GM23338 (cell line): Measurements from ENCODE around the gene PIH1D2. TPM values are rescaled to one million over a fixed set of nuclear protein-coding genes. Genes with fewer than 3 reads are reported as not detected.
A peak's percentile ranks its signal among the peaks of the same experiment; 100 is the strongest.

Source experiments
- ATAC-seq: fragments of 200-7000 bp; cut with Tn5 transposase; 3 replicates; pipeline ENCODE4 v1.9.1; 2020
- DNase-seq: peaks from one replicate; pipeline ENCODE4 v3.0.0-alpha.2; 2015; ENCODE audit warnings: low spot score
- H2AFZ ChIP-seq: fragments of 200-600 bp; sonication (generic); 2 replicates; pipeline ENCODE4 v1.8.0; 2016; ENCODE audit warnings: antibody characterized with exemption, mild to moderate bottlenecking, moderate library complexity
- H3F3A ChIP-seq: fragments of 200-600 bp; sonication (generic); replicated peaks from 2 replicates; pipeline ENCODE4 v1.8.0; 2017; ENCODE audit warnings: antibody characterized with exemption, mixed run types, low read depth
- H3K27ac ChIP-seq: fragments of 200-600 bp; sonication (generic); 2 replicates; pipeline ENCODE4 v1.6.1; 2016; ENCODE audit warnings: low read depth
- H3K27me3 ChIP-seq: fragments of 200-600 bp; sonication (generic); 2 replicates; pipeline ENCODE4 v1.8.0; 2016; ENCODE audit warnings: mild to moderate bottlenecking, mixed run types, moderate library complexity; ENCODE audit not compliant: insufficient read depth
- H3K36me3 ChIP-seq: fragments of 200-600 bp; sonication (generic); 2 replicates; pipeline ENCODE4 v1.8.0; 2016; ENCODE audit warnings: mild to moderate bottlenecking; ENCODE audit not compliant: insufficient read depth
- H3K4me1 ChIP-seq: fragments of 200-600 bp; sonication (generic); 2 replicates; pipeline ENCODE4 v1.8.0; 2016; ENCODE audit warnings: mild to moderate bottlenecking, moderate library complexity; ENCODE audit not compliant: insufficient read depth
- H3K4me2 ChIP-seq: fragments of 200-600 bp; sonication (generic); 2 replicates; pipeline ENCODE4 v1.7.1; 2017; ENCODE audit warnings: mixed run types
- H3K4me3 ChIP-seq: fragments of 200-600 bp; sonication (generic); 2 replicates; pipeline ENCODE4 v1.6.1; 2016; ENCODE audit warnings: mixed run types
- H3K79me2 ChIP-seq: fragments of 200-600 bp; sonication (generic); replicated peaks from 2 replicates; pipeline ENCODE4 v1.8.0; 2017; ENCODE audit warnings: mild to moderate bottlenecking; ENCODE audit not compliant: insufficient read depth
- H3K9me2 ChIP-seq: fragments of 200-600 bp; sonication (generic); 2 replicates; pipeline ENCODE4 v1.8.0; 2017; ENCODE audit not compliant: insufficient read depth
- H4K20me1 ChIP-seq: fragments of 200-600 bp; sonication (generic); replicated peaks from 2 replicates; pipeline ENCODE4 v1.8.0; 2017; ENCODE audit warnings: mild to moderate bottlenecking; ENCODE audit not compliant: insufficient read depth
- H3K27ac Mint-ChIP-seq: 2 replicates; pipeline ENCODE4 v1.8.0; 2020; ENCODE audit warnings: inconsistent platforms, mild to moderate bottlenecking, moderate library complexity, mixed read lengths
- H3K27me3 Mint-ChIP-seq: 3 replicates; pipeline ENCODE4 v1.8.0; 2022; ENCODE audit warnings: low read depth, mild to moderate bottlenecking, moderate library complexity, mixed read lengths, inconsistent platforms; ENCODE audit not compliant: insufficient read depth, poor library complexity
- H3K36me3 Mint-ChIP-seq: 3 replicates; pipeline ENCODE4 v1.8.0; 2021; ENCODE audit warnings: low read depth, mild to moderate bottlenecking, inconsistent platforms, moderate library complexity, mixed read lengths
- H3K4me1 Mint-ChIP-seq: 3 replicates; pipeline ENCODE4 v1.8.0; 2020; ENCODE audit warnings: mild to moderate bottlenecking, inconsistent platforms, mixed read lengths
- H3K4me3 Mint-ChIP-seq: 3 replicates; pipeline ENCODE4 v1.8.0; 2021; ENCODE audit warnings: moderate library complexity, mild to moderate bottlenecking, inconsistent platforms, mixed read lengths
- H3K9me3 Mint-ChIP-seq: 3 replicates; pipeline ENCODE4 v1.8.0; 2020; ENCODE audit warnings: moderate library complexity, mild to moderate bottlenecking, inconsistent platforms, mixed read lengths
- CREB1 ChIP-seq: fragments of 250-450 bp; sonication (Bioruptor Pico); IDR thresholded peaks from 2 replicates; pipeline ENCODE4 v1.5.0; 2020; ENCODE audit warnings: low read depth, mild to moderate bottlenecking, moderate library complexity
- EZH2 ChIP-seq: fragments of 200-600 bp; sonication (generic); IDR thresholded peaks from one replicate; pipeline ENCODE4 v1.8.0; 2017; ENCODE audit warnings: antibody characterized with exemption, mild to moderate bottlenecking, low read depth; ENCODE audit not compliant: unreplicated experiment
- EZH2phosphoT487 ChIP-seq: fragments of 200-600 bp; sonication (generic); IDR thresholded peaks from one replicate; pipeline ENCODE4 v1.8.1; 2018; ENCODE audit warnings: antibody characterized with exemption; ENCODE audit not compliant: unreplicated experiment
- NANOG ChIP-seq: IDR thresholded peaks from 2 replicates; pipeline ENCODE4 v1.6.1; 2016; ENCODE audit warnings: antibody characterized with exemption, borderline replicate concordance
- POLR2AphosphoS5 ChIP-seq: IDR thresholded peaks from 2 replicates; pipeline ENCODE4 v1.6.1; 2016; ENCODE audit warnings: antibody characterized with exemption, low read depth
- REST ChIP-seq: IDR thresholded peaks from one replicate; pipeline ENCODE4 v1.6.1; 2018; ENCODE audit warnings: antibody characterized with exemption; ENCODE audit not compliant: unreplicated experiment
- long read RNA-seq: library from polyadenylated mRNA; unstranded; transcript quantifications from one replicate; pipeline ENCODE4 v2.0.0, GENCODE V29; 2020; ENCODE audit not compliant: unreplicated experiment
- polyA plus RNA-seq: library from polyadenylated mRNA; unstranded; fragments of >200 nt; fragmentation: Nextera tagmentation; extraction: Ambion mirVana; gene quantifications from 2 replicates; pipeline ENCODE4 v1.2.1, GENCODE V29; 2016
- total RNA-seq: library from RNA; depleted of rRNA; stranded (reverse); fragments of >200 nt; shearing (Covaris generic); gene quantifications from 2 replicates; pipeline ENCODE4 v1.2.3, GENCODE V29; 2014; rRNA removed
- TF ChIP-seq, protein P1 (sequence below): IDR thresholded peaks from 2 replicates; pipeline ENCODE4 v1.6.1; 2016; ENCODE audit warnings: antibody characterized with exemption
- TF ChIP-seq, protein P2 (sequence below), 2 experiments: fragments of 200-600 bp in 1 of 2; sonication (generic) in 1 of 2; conservative IDR thresholded peaks; 2 replicates each; pipeline versions ENCODE4 v1.5.1 to v1.6.1; 2016 to 2017; ENCODE audit warnings: antibody characterized with exemption in 2 of 2, low read depth in 2 of 2, mild to moderate bottlenecking in 2 of 2, moderate library complexity in 1 of 2

Gene PIH1D2
- total RNA-seq (0.16 and 0.80 TPM in 2 replicates), polyA plus RNA-seq (0.89 and 1.4 TPM in 2 replicates)
- long read RNA-seq = 0 reads

DNA sequence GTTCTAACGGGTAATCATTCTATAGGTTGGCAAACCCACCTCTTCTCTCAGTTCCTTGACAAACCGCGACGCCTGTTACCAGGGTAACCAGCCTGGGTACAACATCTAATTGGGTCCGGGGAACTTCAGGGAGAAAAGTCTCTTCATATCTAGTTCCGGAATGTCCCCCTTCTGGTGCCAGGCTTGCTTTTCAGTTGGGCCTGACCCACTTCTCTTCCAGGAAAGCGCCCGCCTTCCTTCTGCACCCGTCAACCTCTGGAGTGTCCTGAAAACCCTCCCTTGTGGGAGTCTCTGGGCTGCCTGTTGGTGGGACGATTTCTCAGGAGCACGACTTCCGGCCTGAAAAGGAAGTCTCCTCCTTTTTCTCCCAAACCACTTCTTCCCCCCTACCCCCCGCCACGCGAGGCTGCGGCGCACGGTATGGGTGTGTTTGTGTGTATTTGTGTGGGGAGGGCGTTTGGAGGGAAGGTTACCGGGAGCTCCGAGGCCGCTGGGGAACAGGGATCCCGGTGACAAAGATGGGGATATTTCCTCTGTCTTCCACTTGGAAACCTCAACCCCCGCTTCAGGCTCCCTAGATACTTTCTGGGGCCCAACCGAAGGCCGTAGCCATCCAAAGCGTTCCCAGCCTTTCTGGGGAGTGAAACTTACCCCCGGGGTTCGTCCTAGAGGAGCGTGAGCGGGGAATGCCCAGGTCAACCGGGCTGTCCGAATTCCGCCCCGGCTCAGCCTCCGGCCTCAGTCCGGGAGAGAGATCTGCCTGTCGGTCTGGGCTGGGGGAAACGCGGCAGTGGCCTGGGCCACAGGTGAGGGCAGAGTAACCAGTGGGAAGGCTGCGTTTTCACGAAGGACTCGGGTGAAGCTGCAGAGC lies at the start of gene PIH1D2, which contains the start of gene NKAPD1:
PIH1D2 (minus strand) TSS at position 77 of the 871 bp plus-strand sequence. CDS start 843 bp downstream, outside the sequence.
NKAPD1 (plus strand) TSS at position 359 of the 871 bp plus-strand sequence. CDS start 1,276 bp downstream, outside the sequence.
- H3K27ac ChIP-seq = peak within 1 kb of the TSS; percentile 98
- H3K27me3 ChIP-seq = no peaks in the 10 kb centered on the region
- peak; percentile 92 for DNase-seq
- TF ChIP-seq CREB1 (0 out of 2 replicates have a peak, but pooled peaks have one; percentile 5), POLR2AphosphoS5 (peak; percentile 78)
- TF ChIP-seq, protein P1, sequence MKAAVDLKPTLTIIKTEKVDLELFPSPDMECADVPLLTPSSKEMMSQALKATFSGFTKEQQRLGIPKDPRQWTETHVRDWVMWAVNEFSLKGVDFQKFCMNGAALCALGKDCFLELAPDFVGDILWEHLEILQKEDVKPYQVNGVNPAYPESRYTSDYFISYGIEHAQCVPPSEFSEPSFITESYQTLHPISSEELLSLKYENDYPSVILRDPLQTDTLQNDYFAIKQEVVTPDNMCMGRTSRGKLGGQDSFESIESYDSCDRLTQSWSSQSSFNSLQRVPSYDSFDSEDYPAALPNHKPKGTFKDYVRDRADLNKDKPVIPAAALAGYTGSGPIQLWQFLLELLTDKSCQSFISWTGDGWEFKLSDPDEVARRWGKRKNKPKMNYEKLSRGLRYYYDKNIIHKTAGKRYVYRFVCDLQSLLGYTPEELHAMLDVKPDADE = no peak
- H2AFZ ChIP-seq = peak within 1 kb of the TSS; percentile 87
- H3F3A ChIP-seq = no peaks in the 10 kb centered on the region
- H3K36me3 ChIP-seq = peaks cover 9% of the 10 kb centered on the region; the same call in 1 of the 2 replicates
- H3K4me1 Mint-ChIP-seq = peaks cover 8% of the 10 kb centered on the region
- peaks cover 20% of the 10 kb centered on the region for H3K79me2 ChIP-seq
- peaks cover 5% of the 10 kb centered on the region for H3K4me1 ChIP-seq
- H3K4me2 ChIP-seq = peak within 1 kb of the TSS; percentile 97
- peak; percentile 93 for ATAC-seq
- H3K27me3 Mint-ChIP-seq = peaks cover 10% of the 10 kb centered on the region
- no peaks in the 10 kb centered on the region for H3K9me2 ChIP-seq
- H3K36me3 Mint-ChIP-seq = peaks cover 20% of the 10 kb centered on the region
- H3K4me3 Mint-ChIP-seq = peak within 1 kb of the TSS; percentile 97
- peak within 1 kb of the TSS; percentile 93 for H3K4me3 ChIP-seq
- H4K20me1 ChIP-seq = no peaks in the 10 kb centered on the region; the same call in 1 of the 2 replicates
- peak within 1 kb of the TSS; percentile 100 for H3K27ac Mint-ChIP-seq
- H3K9me3 Mint-ChIP-seq = no peaks in the 10 kb centered on the region

DNA sequence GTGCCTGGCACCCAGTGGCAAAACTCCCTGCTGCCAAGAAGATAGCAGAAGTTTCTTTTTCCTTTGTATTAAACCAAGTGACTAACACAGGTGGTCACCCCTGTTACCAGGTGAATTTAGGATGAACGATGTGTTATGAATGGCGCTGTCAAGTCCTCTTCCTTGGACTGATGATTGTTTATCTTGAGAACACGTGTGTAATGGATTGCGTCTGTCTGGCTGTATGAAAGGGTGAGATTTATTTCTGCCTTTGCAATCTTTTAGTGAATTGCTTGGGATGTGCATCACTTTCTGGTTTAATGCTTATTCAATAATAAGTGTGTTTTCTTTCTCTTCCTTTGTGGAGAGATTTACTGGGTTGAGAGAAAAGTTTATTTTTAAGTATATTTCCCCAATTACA lies 49.3 kb upstream of the PIH1D2 start:
- no peaks in the 10 kb centered on the region for H3K4me1 ChIP-seq
- TF ChIP-seq EZH2 (no peak), REST (no peak), EZH2phosphoT487 (no peak), POLR2AphosphoS5 (no peak), NANOG (no peak)
- TF ChIP-seq, protein P1 = no peak
- TF ChIP-seq, protein P2, sequence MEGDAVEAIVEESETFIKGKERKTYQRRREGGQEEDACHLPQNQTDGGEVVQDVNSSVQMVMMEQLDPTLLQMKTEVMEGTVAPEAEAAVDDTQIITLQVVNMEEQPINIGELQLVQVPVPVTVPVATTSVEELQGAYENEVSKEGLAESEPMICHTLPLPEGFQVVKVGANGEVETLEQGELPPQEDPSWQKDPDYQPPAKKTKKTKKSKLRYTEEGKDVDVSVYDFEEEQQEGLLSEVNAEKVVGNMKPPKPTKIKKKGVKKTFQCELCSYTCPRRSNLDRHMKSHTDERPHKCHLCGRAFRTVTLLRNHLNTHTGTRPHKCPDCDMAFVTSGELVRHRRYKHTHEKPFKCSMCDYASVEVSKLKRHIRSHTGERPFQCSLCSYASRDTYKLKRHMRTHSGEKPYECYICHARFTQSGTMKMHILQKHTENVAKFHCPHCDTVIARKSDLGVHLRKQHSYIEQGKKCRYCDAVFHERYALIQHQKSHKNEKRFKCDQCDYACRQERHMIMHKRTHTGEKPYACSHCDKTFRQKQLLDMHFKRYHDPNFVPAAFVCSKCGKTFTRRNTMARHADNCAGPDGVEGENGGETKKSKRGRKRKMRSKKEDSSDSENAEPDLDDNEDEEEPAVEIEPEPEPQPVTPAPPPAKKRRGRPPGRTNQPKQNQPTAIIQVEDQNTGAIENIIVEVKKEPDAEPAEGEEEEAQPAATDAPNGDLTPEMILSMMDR (conservative IDR thresholded peaks at IDR 0.05; ENCODE audit: low read depth in 2 of 2) = no peak

More for the DNA sequence above, 49.3 kb upstream of the PIH1D2 start:
- no peaks in the 10 kb centered on the region for H3K79me2 ChIP-seq
- no peak overlapping the region for H3K27ac Mint-ChIP-seq
- H3K4me1 Mint-ChIP-seq = no peaks in the 10 kb centered on the region
- DNase-seq = no peak
- H3K27ac ChIP-seq = no peak overlapping the region
- no peaks in the 10 kb centered on the region for H3K36me3 Mint-ChIP-seq
- H3K4me3 Mint-ChIP-seq = no peak overlapping the region
- no peak overlapping the region for H2AFZ ChIP-seq
- H3K9me2 ChIP-seq = no peaks in the 10 kb centered on the region
- H4K20me1 ChIP-seq = no peaks in the 10 kb centered on the region
- peaks cover 3% of the 10 kb centered on the region; the same call in 1 of the 3 replicates for H3K9me3 Mint-ChIP-seq
- ATAC-seq = no peak
- H3K4me3 ChIP-seq = no peak overlapping the region
- no peaks in the 10 kb centered on the region for H3K27me3 ChIP-seq
- no peaks in the 10 kb centered on the region for H3K36me3 ChIP-seq
- H3K4me2 ChIP-seq = no peak overlapping the region
- no peaks in the 10 kb centered on the region for H3F3A ChIP-seq
- peaks cover 2% of the 10 kb centered on the region for H3K27me3 Mint-ChIP-seq
